ENCODE results near the gene MDP1. TPM values are rescaled to one million over a fixed set of nuclear protein-coding genes. Genes with fewer than 3 reads are reported as not detected.

MDP1 gene
- total RNA-seq, 1 experiment from 2014 or later, result 18.8 TPM

- H3K27me3 Mint-ChIP-seq (ENCODE audit: low read depth), result no peaks in the 10 kb centered on the region; the same call in 1 of the 2 replicates
- H3K79me1 ChIP-seq (ENCODE audit: insufficient read depth, low read depth, low read length, poor library complexity, severe bottlenecking), result peaks cover 4% of the 10 kb centered on the region
- H3K23ac ChIP-seq (ENCODE audit: insufficient read length, low read depth, low read length), result no peak overlapping the region
- H4K8ac ChIP-seq (replicated peaks; ENCODE audit: insufficient read length, low read depth, low read length), result no peak overlapping the region
- H3K4me1 ChIP-seq (ENCODE audit: insufficient read depth, low read length), result no peaks in the 10 kb centered on the region; the same call in 1 of the 2 replicates
- no peak overlapping the region for H3K56ac ChIP-seq (ENCODE audit: insufficient read length, low read depth, low read length)
- H2BK5ac ChIP-seq (ENCODE audit: insufficient read length, low read length), result no peak overlapping the region
- peaks cover 15% of the 10 kb centered on the region in 2 experiments for H3K4me1 Mint-ChIP-seq
- no peaks in the 10 kb centered on the region for H3K27me3 ChIP-seq (ENCODE audit: insufficient read depth, low read length)
- H2BK120ac ChIP-seq (ENCODE audit: low read depth, low read length, poor library complexity, severe bottlenecking), result no peak overlapping the region
- H3K4me3 Mint-ChIP-seq, result peak overlapping the region; percentile 94 to 95
- H3K36me3 Mint-ChIP-seq (ENCODE audit: insufficient read depth in 1 of 3, low read depth in 3 of 3), result peaks cover 24 to 79% (median 66%) of the 10 kb centered on the region in 3 experiments
- no peak overlapping the region for H2AFZ ChIP-seq (ENCODE audit: low read length)
- TF ChIP-seq CTCF (conservative IDR thresholded peaks at IDR 0.05), result no peak
- no peak overlapping the region for H2BK20ac ChIP-seq (ENCODE audit: low read depth, low read length, poor library complexity, severe bottlenecking)
- H3K4ac ChIP-seq (ENCODE audit: low read depth, low read length), result no peak overlapping the region
- H3K9me3 Mint-ChIP-seq, result no peaks in the 10 kb centered on the region
- no peak overlapping the region; a peak in 1 of 7 replicates for H3K27ac Mint-ChIP-seq
- H3K4me2 ChIP-seq (ENCODE audit: insufficient read depth, insufficient read length, low read length), result peak overlapping the region; percentile 38
- no peak overlapping the region for H2BK15ac ChIP-seq (ENCODE audit: low read depth, low read length)
- H3K27ac ChIP-seq (ENCODE audit: insufficient read length, low read depth, low read length), result no peak overlapping the region
- H4K91ac ChIP-seq (ENCODE audit: insufficient read length, low read depth, low read length), result no peak overlapping the region
- no peak for DNase-seq
- no peak overlapping the region for H2AK5ac ChIP-seq (ENCODE audit: insufficient read length, low read length)
- no peak overlapping the region for H3K9ac ChIP-seq (ENCODE audit: extremely low read depth, insufficient read length, low read length)
- no peaks in the 10 kb centered on the region for H3K79me2 ChIP-seq (ENCODE audit: insufficient read depth, low read length)
- no peak overlapping the region for H4K5ac ChIP-seq (ENCODE audit: insufficient read length, low read depth, low read length)
- H2BK12ac ChIP-seq (ENCODE audit: insufficient read length, low read depth, low read length), result no peak overlapping the region
- no peaks in the 10 kb centered on the region for H3K9me3 ChIP-seq (ENCODE audit: control insufficient read depth, low read depth, low read length)
- WGBS (ENCODE audit: extremely low coverage, insufficient read length, low lambda C conversion rate), result no CpG with 5 or more reads among the region's 2 CpGs
- no peak overlapping the region for H3K18ac ChIP-seq (ENCODE audit: insufficient read length, low read depth, low read length)
- H3T11ph ChIP-seq (ENCODE audit: low read length), result no peak overlapping the region
- H3K23me2 ChIP-seq (ENCODE audit: insufficient read length, low read depth, low read length, poor library complexity, severe bottlenecking), result no peaks in the 10 kb centered on the region
- H3K14ac ChIP-seq (ENCODE audit: insufficient read depth, low read length), result no peak overlapping the region
- no peaks in the 10 kb centered on the region for H4K20me1 ChIP-seq (ENCODE audit: control insufficient read depth, insufficient read depth, insufficient read length)
These were observed 28.3 kb downstream of the MDP1 start for GRCh38 chr14:24187539-24187915.
